ENCODE results near the gene PCDH9.

DNA sequence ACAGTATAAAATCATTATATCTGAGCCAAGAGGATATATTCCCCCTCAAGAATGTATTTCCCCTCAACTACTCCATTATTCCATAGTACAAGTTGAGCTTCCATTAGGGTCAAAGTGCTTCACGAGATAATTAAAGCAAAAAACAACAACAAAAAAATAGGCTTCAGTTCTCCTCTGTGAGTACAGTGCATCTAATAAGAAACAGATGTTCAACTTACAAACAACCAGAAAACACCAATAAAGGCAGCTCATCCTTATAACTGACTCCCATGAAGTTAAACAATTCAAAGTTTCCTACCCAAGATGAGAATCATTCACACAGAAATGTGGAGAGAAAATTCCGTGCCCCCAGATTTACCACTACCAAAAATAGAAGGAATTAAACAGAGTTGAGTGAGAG lies 854.4 kb downstream of the PCDH9 start:
- TF ChIP-seq, protein P1, sequence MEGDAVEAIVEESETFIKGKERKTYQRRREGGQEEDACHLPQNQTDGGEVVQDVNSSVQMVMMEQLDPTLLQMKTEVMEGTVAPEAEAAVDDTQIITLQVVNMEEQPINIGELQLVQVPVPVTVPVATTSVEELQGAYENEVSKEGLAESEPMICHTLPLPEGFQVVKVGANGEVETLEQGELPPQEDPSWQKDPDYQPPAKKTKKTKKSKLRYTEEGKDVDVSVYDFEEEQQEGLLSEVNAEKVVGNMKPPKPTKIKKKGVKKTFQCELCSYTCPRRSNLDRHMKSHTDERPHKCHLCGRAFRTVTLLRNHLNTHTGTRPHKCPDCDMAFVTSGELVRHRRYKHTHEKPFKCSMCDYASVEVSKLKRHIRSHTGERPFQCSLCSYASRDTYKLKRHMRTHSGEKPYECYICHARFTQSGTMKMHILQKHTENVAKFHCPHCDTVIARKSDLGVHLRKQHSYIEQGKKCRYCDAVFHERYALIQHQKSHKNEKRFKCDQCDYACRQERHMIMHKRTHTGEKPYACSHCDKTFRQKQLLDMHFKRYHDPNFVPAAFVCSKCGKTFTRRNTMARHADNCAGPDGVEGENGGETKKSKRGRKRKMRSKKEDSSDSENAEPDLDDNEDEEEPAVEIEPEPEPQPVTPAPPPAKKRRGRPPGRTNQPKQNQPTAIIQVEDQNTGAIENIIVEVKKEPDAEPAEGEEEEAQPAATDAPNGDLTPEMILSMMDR (IDR thresholded peaks at IDR 0.05) = no peak
- no peak for TF ChIP-seq POLR2A (IDR thresholded peaks at IDR 0.05)
